GM23338 (cell line): Measurements from ENCODE around the gene BRD7. TPM values are rescaled to one million over a fixed set of nuclear protein-coding genes. Genes with fewer than 3 reads are reported as not detected.

Source experiments
- ATAC-seq: fragments of 200-7000 bp; cut with Tn5 transposase; 3 replicates; pipeline ENCODE4 v1.9.1; 2020
- DNase-seq: peaks from one replicate; pipeline ENCODE4 v3.0.0-alpha.2; 2015; ENCODE audit warnings: low spot score
- H2AFZ ChIP-seq: fragments of 200-600 bp; sonication (generic); 2 replicates; pipeline ENCODE4 v1.8.0; 2016; ENCODE audit warnings: antibody characterized with exemption, mild to moderate bottlenecking, moderate library complexity
- H3F3A ChIP-seq: fragments of 200-600 bp; sonication (generic); replicated peaks from 2 replicates; pipeline ENCODE4 v1.8.0; 2017; ENCODE audit warnings: antibody characterized with exemption, mixed run types, low read depth
- H3K27ac ChIP-seq: fragments of 200-600 bp; sonication (generic); 2 replicates; pipeline ENCODE4 v1.6.1; 2016; ENCODE audit warnings: low read depth
- H3K27me3 ChIP-seq: fragments of 200-600 bp; sonication (generic); 2 replicates; pipeline ENCODE4 v1.8.0; 2016; ENCODE audit warnings: mild to moderate bottlenecking, mixed run types, moderate library complexity; ENCODE audit not compliant: insufficient read depth
- H3K36me3 ChIP-seq: fragments of 200-600 bp; sonication (generic); 2 replicates; pipeline ENCODE4 v1.8.0; 2016; ENCODE audit warnings: mild to moderate bottlenecking; ENCODE audit not compliant: insufficient read depth
- H3K4me1 ChIP-seq: fragments of 200-600 bp; sonication (generic); 2 replicates; pipeline ENCODE4 v1.8.0; 2016; ENCODE audit warnings: mild to moderate bottlenecking, moderate library complexity; ENCODE audit not compliant: insufficient read depth
- H3K4me2 ChIP-seq: fragments of 200-600 bp; sonication (generic); 2 replicates; pipeline ENCODE4 v1.7.1; 2017; ENCODE audit warnings: mixed run types
- H3K4me3 ChIP-seq: fragments of 200-600 bp; sonication (generic); 2 replicates; pipeline ENCODE4 v1.6.1; 2016; ENCODE audit warnings: mixed run types
- H3K79me2 ChIP-seq: fragments of 200-600 bp; sonication (generic); replicated peaks from 2 replicates; pipeline ENCODE4 v1.8.0; 2017; ENCODE audit warnings: mild to moderate bottlenecking; ENCODE audit not compliant: insufficient read depth
- H3K9me2 ChIP-seq: fragments of 200-600 bp; sonication (generic); 2 replicates; pipeline ENCODE4 v1.8.0; 2017; ENCODE audit not compliant: insufficient read depth
- H4K20me1 ChIP-seq: fragments of 200-600 bp; sonication (generic); replicated peaks from 2 replicates; pipeline ENCODE4 v1.8.0; 2017; ENCODE audit warnings: mild to moderate bottlenecking; ENCODE audit not compliant: insufficient read depth
- H3K27ac Mint-ChIP-seq: 2 replicates; pipeline ENCODE4 v1.8.0; 2020; ENCODE audit warnings: inconsistent platforms, mild to moderate bottlenecking, moderate library complexity, mixed read lengths
- H3K27me3 Mint-ChIP-seq: 3 replicates; pipeline ENCODE4 v1.8.0; 2022; ENCODE audit warnings: low read depth, mild to moderate bottlenecking, moderate library complexity, mixed read lengths, inconsistent platforms; ENCODE audit not compliant: insufficient read depth, poor library complexity
- H3K36me3 Mint-ChIP-seq: 3 replicates; pipeline ENCODE4 v1.8.0; 2021; ENCODE audit warnings: low read depth, mild to moderate bottlenecking, inconsistent platforms, moderate library complexity, mixed read lengths
- H3K4me1 Mint-ChIP-seq: 3 replicates; pipeline ENCODE4 v1.8.0; 2020; ENCODE audit warnings: mild to moderate bottlenecking, inconsistent platforms, mixed read lengths
- H3K4me3 Mint-ChIP-seq: 3 replicates; pipeline ENCODE4 v1.8.0; 2021; ENCODE audit warnings: moderate library complexity, mild to moderate bottlenecking, inconsistent platforms, mixed read lengths
- H3K9me3 Mint-ChIP-seq: 3 replicates; pipeline ENCODE4 v1.8.0; 2020; ENCODE audit warnings: moderate library complexity, mild to moderate bottlenecking, inconsistent platforms, mixed read lengths
- EZH2 ChIP-seq: fragments of 200-600 bp; sonication (generic); IDR thresholded peaks from one replicate; pipeline ENCODE4 v1.8.0; 2017; ENCODE audit warnings: antibody characterized with exemption, mild to moderate bottlenecking, low read depth; ENCODE audit not compliant: unreplicated experiment
- NANOG ChIP-seq: IDR thresholded peaks from 2 replicates; pipeline ENCODE4 v1.6.1; 2016; ENCODE audit warnings: antibody characterized with exemption, borderline replicate concordance
- POLR2AphosphoS5 ChIP-seq: IDR thresholded peaks from 2 replicates; pipeline ENCODE4 v1.6.1; 2016; ENCODE audit warnings: antibody characterized with exemption, low read depth
- STAT1 ChIP-seq: IDR thresholded peaks from one replicate; pipeline ENCODE4 v1.6.1; 2016; ENCODE audit warnings: antibody characterized with exemption; ENCODE audit not compliant: unreplicated experiment
- ZNF114 ChIP-seq: fragments of 250-450 bp; sonication (Bioruptor Pico); IDR thresholded peaks from 2 replicates; pipeline ENCODE4 v1.5.0; 2020; ENCODE audit warnings: mild to moderate bottlenecking, moderate library complexity
- ZNF331 ChIP-seq: fragments of 250-450 bp; sonication (Bioruptor Pico); IDR thresholded peaks from 2 replicates; pipeline ENCODE4 v1.5.0; 2020; ENCODE audit warnings: low read depth, mild to moderate bottlenecking, moderate library complexity
- polyA plus RNA-seq: library from polyadenylated mRNA; unstranded; fragments of >200 nt; fragmentation: Nextera tagmentation; extraction: Ambion mirVana; gene quantifications from 2 replicates; pipeline ENCODE4 v1.2.1, GENCODE V29; 2016
- total RNA-seq: library from RNA; depleted of rRNA; stranded (reverse); fragments of >200 nt; shearing (Covaris generic); gene quantifications from 2 replicates; pipeline ENCODE4 v1.2.3, GENCODE V29; 2014
- TF ChIP-seq, protein P1 (sequence below): IDR thresholded peaks from 2 replicates; pipeline ENCODE4 v1.6.1; 2016; ENCODE audit warnings: antibody characterized with exemption
- TF ChIP-seq, protein P2 (sequence below): fragments of 250-450 bp; sonication (Bioruptor Pico); IDR thresholded peaks from 2 replicates; pipeline ENCODE4 v1.5.0; 2020; ENCODE audit warnings: mild to moderate bottlenecking, moderate library complexity

The BRD7 gene
- total and polyA plus RNA-seq, 2 experiments from 2014 or later, result 93.0 to 149 TPM

DNA sequence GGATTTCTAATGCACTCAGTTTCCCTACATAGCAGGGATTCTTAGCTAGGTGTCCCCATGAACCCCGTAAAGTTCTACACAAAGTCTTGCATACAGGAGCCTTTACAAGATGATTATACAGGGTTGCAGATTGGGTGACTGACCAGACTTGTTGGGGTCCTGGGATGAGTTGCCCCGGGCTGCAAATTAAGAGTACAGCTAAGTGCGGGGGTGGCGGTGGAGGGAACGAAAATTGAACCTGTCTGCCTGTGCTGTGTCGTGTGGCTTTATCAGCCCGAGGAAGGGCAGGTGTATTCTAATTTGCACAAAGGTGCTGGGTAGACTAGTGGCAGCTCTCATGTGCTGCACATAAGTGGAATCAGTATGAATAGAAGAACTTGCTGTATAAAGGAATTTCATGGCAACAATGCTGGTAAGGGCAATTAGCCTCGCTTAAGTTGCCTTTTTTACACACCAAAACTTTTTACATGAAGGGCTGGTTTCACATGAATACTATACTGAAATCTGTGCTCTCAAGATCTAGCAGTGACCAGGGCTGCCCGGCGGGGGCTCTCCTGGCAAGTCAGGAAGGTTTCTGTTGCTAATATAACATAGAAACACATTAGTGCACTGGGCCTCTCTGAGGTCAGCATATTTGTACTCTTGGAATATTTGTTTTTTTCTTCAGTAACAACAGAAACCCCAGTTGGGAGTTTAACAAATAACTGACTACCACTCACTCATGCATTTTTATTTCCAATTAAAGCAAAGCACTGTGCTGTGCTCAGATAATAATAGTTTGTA, 51.7 kb downstream of the BRD7 start:
- no peak for ATAC-seq
- no peak overlapping the region for H3K27ac ChIP-seq

More for the DNA sequence above, 51.7 kb downstream of the BRD7 start:
- Histone ChIP-seq H2AFZ (no peak overlapping the region), H3K4me1 (no peaks in the 10 kb centered on the region), H4K20me1 (0 out of 2 replicates have a peak, but pooled peaks cover 4% of the 10 kb centered on the region), H3K36me3 (peaks cover 42% of the 10 kb centered on the region), H3K4me3 (no peak overlapping the region), H3K27me3 (no peaks in the 10 kb centered on the region), H3K79me2 (no peaks in the 10 kb centered on the region), H3F3A (no peaks in the 10 kb centered on the region), H3K4me2 (no peak overlapping the region), H3K9me2 (no peaks in the 10 kb centered on the region)
- Mint-ChIP-seq H3K4me1 (no peaks in the 10 kb centered on the region), H3K27ac (no peak overlapping the region), H3K9me3 (no peaks in the 10 kb centered on the region), H3K4me3 (no peak overlapping the region), H3K27me3 (peaks cover 5% of the 10 kb centered on the region), H3K36me3 (peaks cover 56% of the 10 kb centered on the region)
- TF ChIP-seq POLR2AphosphoS5, result no peak
- TF ChIP-seq, protein P1, sequence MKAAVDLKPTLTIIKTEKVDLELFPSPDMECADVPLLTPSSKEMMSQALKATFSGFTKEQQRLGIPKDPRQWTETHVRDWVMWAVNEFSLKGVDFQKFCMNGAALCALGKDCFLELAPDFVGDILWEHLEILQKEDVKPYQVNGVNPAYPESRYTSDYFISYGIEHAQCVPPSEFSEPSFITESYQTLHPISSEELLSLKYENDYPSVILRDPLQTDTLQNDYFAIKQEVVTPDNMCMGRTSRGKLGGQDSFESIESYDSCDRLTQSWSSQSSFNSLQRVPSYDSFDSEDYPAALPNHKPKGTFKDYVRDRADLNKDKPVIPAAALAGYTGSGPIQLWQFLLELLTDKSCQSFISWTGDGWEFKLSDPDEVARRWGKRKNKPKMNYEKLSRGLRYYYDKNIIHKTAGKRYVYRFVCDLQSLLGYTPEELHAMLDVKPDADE, result no peak
- TF ChIP-seq EZH2, result no peak
- TF ChIP-seq NANOG, result no peak
- no peak for TF ChIP-seq STAT1
- TF ChIP-seq, protein P2, sequence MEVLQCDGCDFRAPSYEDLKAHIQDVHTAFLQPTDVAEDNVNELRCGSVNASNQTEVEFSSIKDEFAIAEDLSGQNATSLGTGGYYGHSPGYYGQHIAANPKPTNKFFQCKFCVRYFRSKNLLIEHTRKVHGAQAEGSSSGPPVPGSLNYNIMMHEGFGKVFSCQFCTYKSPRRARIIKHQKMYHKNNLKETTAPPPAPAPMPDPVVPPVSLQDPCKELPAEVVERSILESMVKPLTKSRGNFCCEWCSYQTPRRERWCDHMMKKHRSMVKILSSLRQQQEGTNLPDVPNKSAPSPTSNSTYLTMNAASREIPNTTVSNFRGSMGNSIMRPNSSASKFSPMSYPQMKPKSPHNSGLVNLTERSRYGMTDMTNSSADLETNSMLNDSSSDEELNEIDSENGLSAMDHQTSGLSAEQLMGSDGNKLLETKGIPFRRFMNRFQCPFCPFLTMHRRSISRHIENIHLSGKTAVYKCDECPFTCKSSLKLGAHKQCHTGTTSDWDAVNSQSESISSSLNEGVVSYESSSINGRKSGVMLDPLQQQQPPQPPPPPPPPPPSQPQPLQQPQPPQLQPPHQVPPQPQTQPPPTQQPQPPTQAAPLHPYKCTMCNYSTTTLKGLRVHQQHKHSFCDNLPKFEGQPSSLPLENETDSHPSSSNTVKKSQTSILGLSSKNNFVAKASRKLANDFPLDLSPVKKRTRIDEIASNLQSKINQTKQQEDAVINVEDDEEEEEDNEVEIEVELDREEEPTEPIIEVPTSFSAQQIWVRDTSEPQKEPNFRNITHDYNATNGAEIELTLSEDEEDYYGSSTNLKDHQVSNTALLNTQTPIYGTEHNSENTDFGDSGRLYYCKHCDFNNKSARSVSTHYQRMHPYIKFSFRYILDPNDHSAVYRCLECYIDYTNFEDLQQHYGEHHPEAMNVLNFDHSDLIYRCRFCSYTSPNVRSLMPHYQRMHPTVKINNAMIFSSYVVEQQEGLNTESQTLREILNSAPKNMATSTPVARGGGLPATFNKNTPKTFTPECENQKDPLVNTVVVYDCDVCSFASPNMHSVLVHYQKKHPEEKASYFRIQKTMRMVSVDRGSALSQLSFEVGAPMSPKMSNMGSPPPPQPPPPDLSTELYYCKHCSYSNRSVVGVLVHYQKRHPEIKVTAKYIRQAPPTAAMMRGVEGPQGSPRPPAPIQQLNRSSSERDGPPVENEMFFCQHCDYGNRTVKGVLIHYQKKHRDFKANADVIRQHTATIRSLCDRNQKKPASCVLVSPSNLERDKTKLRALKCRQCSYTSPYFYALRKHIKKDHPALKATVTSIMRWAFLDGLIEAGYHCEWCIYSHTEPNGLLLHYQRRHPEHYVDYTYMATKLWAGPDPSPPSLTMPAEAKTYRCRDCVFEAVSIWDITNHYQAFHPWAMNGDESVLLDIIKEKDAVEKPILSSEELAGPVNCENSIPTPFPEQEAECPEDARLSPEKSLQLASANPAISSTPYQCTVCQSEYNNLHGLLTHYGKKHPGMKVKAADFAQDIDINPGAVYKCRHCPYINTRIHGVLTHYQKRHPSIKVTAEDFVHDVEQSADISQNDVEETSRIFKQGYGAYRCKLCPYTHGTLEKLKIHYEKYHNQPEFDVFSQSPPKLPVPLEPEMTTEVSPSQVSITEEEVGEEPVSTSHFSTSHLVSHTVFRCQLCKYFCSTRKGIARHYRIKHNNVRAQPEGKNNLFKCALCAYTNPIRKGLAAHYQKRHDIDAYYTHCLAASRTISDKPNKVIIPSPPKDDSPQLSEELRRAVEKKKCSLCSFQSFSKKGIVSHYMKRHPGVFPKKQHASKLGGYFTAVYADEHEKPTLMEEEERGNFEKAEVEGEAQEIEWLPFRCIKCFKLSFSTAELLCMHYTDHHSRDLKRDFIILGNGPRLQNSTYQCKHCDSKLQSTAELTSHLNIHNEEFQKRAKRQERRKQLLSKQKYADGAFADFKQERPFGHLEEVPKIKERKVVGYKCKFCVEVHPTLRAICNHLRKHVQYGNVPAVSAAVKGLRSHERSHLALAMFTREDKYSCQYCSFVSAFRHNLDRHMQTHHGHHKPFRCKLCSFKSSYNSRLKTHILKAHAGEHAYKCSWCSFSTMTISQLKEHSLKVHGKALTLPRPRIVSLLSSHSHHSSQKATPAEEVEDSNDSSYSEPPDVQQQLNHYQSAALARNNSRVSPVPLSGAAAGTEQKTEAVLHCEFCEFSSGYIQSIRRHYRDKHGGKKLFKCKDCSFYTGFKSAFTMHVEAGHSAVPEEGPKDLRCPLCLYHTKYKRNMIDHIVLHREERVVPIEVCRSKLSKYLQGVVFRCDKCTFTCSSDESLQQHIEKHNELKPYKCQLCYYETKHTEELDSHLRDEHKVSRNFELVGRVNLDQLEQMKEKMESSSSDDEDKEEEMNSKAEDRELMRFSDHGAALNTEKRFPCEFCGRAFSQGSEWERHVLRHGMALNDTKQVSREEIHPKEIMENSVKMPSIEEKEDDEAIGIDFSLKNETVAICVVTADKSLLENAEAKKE, result no peak
- no peak for TF ChIP-seq ZNF114 (CRISPR knock-in tag)
- TF ChIP-seq ZNF331, result no peak
- DNase-seq, result no peak
